LHCN-M2 (cell line): ENCODE measurements around the gene CDHR2. TPM values are rescaled to one million over a fixed set of nuclear protein-coding genes. Genes with fewer than 3 reads are reported as not detected.

ENCODE experiments used
- DNase-seq: peaks from one replicate; pipeline ENCODE4 v3.0.0-alpha.2; 2012; ENCODE audit warnings: low read depth
- total RNA-seq: library from RNA; depleted of rRNA; stranded (reverse); fragments of >200 nt; gene quantifications from 2 replicates; pipeline ENCODE4 v1.2.3, GENCODE V29; 2014; rRNA removed

CDHR2 gene
- total RNA-seq, 1 experiment from 2014 or later: not detected

- DNase-seq: no peak
Observed at GRCh38 chr5:176639208-176639607, 90.1 kb downstream of the CDHR2 start.

- peak; percentile 40 for DNase-seq
Observed at GRCh38 chr5:176639981-176640380, 90.8 kb downstream of the CDHR2 start.

- no peak for DNase-seq
Observed at GRCh38 chr5:176640616-176641015, 91.5 kb downstream of the CDHR2 start.

DNA sequence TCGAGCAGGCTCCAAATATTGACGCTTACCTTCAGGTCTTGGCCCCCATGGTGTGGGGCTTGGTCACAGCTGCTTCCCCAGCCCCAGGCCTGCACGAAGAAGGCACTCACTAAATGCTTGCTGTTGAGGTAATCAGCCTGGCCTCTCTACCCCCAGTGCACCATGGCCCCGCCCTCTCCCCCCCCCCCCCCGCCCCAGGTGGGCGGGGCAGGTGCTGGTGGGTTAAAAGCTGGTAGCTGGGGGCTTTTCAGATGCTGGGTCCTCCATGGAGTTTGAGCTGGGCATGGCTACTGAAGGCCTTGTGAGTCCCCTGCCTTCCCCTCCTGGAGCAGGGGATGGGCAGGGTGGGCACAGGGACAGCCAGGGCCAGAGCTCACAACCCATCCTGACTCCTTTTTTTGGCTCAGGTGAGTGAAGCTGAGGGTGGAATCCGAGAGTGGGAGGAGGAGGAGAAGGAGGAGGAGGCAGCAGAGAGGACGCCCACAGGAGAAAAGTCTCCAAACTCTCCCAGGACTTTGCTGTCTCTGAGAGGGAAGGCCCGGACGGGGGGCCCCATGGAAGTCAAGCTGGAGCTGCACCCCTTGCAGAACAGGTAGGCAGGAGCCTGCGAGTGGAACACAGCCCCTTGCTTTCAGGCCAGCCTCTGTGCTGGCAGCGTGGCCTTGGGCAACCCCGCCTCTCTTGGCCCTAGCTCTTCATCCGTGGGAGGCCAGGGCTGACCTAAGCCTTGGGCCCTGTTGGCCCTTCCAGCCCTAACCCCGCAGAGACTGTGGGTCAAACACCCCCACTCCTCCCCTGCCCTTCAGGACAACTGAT, 93.7 kb downstream of the CDHR2 start:
- no peak for DNase-seq

DNA sequence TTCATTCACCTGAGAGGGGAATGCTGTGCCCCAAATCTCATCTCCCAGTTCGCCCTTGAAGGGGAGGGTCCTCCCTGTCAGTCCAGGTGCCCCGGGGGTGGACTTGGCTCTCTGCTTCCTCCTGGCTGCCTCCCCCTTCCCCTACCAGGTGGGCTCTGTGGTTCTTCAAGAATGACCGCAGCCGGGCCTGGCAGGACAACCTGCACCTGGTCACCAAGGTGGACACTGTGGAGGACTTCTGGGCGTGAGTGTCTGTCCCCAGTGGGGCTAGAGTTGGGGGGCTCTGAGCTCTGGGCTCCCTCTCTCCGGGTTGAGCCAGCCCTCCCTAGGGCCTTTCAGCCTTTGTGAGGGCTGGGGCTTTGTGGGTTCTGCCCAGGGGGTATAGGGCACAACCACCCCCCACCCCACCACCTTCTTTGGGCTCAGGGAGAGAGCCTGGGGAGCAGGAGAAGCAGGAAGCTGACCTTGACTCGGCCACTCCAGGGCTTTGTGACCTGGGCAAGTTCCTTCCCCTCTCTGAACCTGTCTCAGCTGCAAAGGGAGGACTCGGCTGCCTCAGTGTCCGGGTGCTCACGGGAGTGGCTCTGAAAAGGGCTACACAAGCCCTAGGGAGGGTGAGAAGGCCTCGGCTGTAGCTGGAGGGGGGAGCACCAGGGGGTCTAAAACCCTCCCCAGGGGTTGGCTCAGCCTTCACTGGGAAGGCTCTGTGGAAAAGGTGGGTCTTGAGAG, 94.5 kb downstream of the CDHR2 start:
- no peak for DNase-seq

GRCh38 chr5:176644294-176644693, 95.2 kb downstream of the CDHR2 start:
- no peak for DNase-seq

GRCh38 chr5:176644878-176645670, 95.9 kb downstream of the CDHR2 start:
- DNase-seq: no peak

Other genes starting within 250 kb of the CDHR2 start
- 110 and 118 TPM in 2 replicates for gene KIAA1191, start 187.6 kb upstream of the CDHR2 start, total RNA-seq
- 9.3 and 12.6 TPM in 2 replicates for gene ARL10, start 183.9 kb upstream of the CDHR2 start, total RNA-seq
- 21.7 and 28.1 TPM in 2 replicates for gene NOP16, start 160.7 kb upstream of the CDHR2 start, total RNA-seq
- 85.1 and 102 TPM in 2 replicates for gene HIGD2A, start 160.6 kb upstream of the CDHR2 start, total RNA-seq
- gene CLTB, start 132.8 kb upstream of the CDHR2 start, total RNA-seq: 138 and 149 TPM in 2 replicates
- gene FAF2, start 101.0 kb upstream of the CDHR2 start, total RNA-seq: 37.9 and 42.4 TPM in 2 replicates
- gene RNF44, start 11.9 kb upstream of the CDHR2 start, total RNA-seq: 5.5 and 10.5 TPM in 2 replicates
- gene GPRIN1, start 60.8 kb downstream of the CDHR2 start, total RNA-seq: 11.7 and 16.2 TPM in 2 replicates
- gene SNCB, start 81.2 kb downstream of the CDHR2 start, total RNA-seq: 0.83 and 2.0 TPM in 2 replicates
- gene EIF4E1B, start 81.3 kb downstream of the CDHR2 start, total RNA-seq: not detected in 2 replicates
- 49.7 and 50.8 TPM in 2 replicates for gene TSPAN17, start 98.1 kb downstream of the CDHR2 start, total RNA-seq